Posterior cingulate gyrus (tissue), 11 donors: Measurements from ENCODE around the gene ATAT1.
"Not testable (repeated sequence)": the region's sequence is repeated elsewhere in the genome, so short reads cannot be mapped to it uniquely, and the experiment has no call there.

Experiments
- DNase-seq, 10 donors: peaks; one replicate each; pipeline versions ENCODE4 v3.0.0 to v3.0.0-alpha.2; 2020 to 2021; ENCODE audit warnings: mixed read lengths in 3 of 10
- intact Hi-C: fragments of 100-400 bp; cut with DNase I; formaldehyde crosslinking; loops from one replicate; pipeline ENCODE4 v1.15.1; 2023

ATAT1 gene

GRCh38 chr6:30626484-30627366, at the start of gene ATAT1:
TSS of gene ATAT1 (plus strand) at chr6:30626874.
- intact Hi-C loops, result no loop called here
- peak; percentile 89 to 99 (median 94) for DNase-seq

GRCh38 chr6:30578051-30578450, 48.6 kb upstream of the ATAT1 start:
- intact Hi-C loops, result no loop called here
- peak in 1 of 10 donors; percentile 14 for DNase-seq

GRCh38 chr6:30583921-30584320, 42.8 kb upstream of the ATAT1 start:
- peak in 1 of 10 donors; percentile 33 for DNase-seq
- intact Hi-C loops, result no loop called here

- peak in 1 of 10 donors; percentile 26 for DNase-seq
- intact Hi-C loops, result no loop called here
Observed at GRCh38 chr6:30589754-30590358, 36.8 kb upstream of the ATAT1 start.

GRCh38 chr6:30590509-30590908, 36.2 kb upstream of the ATAT1 start:
- DNase-seq, result peak in 1 of 10 donors; percentile 32
- intact Hi-C loops, result no loop called here

- peak in 1 of 10 donors; percentile 14 for DNase-seq
- intact Hi-C loops, result no loop called here
Observed at GRCh38 chr6:30591008-30591407, 35.7 kb upstream of the ATAT1 start.

GRCh38 chr6:30592287-30592686, 34.4 kb upstream of the ATAT1 start:
- intact Hi-C loops, result no loop called here
- peak in 1 of 10 donors; percentile 1 for DNase-seq

GRCh38 chr6:30597315-30598144, 29.1 kb upstream of the ATAT1 start:
- intact Hi-C loops, result not testable (repeated sequence)

GRCh38 chr6:30598912-30599624, 27.6 kb upstream of the ATAT1 start:
- peak in 1 of 10 donors; percentile 33 for DNase-seq
- intact Hi-C loops, result no loop called here

More at GRCh38 chr6:30597315-30598144, 29.1 kb upstream of the ATAT1 start:
- peak in 8 of 10 donors; percentile 37 to 91 (median 73) for DNase-seq

GRCh38 chr6:30599625-30600324, 26.9 kb upstream of the ATAT1 start:
- peak in 1 of 10 donors; percentile 32 for DNase-seq
- intact Hi-C loops, result no loop called here

GRCh38 chr6:30600451-30600961, 26.2 kb upstream of the ATAT1 start:
- peak in 1 of 10 donors; percentile 82 for DNase-seq
- intact Hi-C loops, result no loop called here

GRCh38 chr6:30601436-30601814, 25.2 kb upstream of the ATAT1 start:
- intact Hi-C loops, result no loop called here

GRCh38 chr6:30601815-30602641, 24.6 kb upstream of the ATAT1 start:
- intact Hi-C loops, result no loop called here

More at GRCh38 chr6:30601436-30601814, 25.2 kb upstream of the ATAT1 start:
- DNase-seq, result peak in 1 of 10 donors; percentile 66

GRCh38 chr6:30603961-30604360, 22.7 kb upstream of the ATAT1 start:
- DNase-seq, result peak in 1 of 10 donors; percentile 61
- intact Hi-C loops, result no loop called here

More at GRCh38 chr6:30601815-30602641, 24.6 kb upstream of the ATAT1 start:
- peak in 1 of 10 donors; percentile 82 for DNase-seq

GRCh38 chr6:30610065-30610464, 16.6 kb upstream of the ATAT1 start:
- intact Hi-C loops, result loop anchor here (5.0 kb wide), 1 partner anchor 38 kb away; the partner anchor contains the start of gene ABCF1

GRCh38 chr6:30611150-30611855, 15.4 kb upstream of the ATAT1 start:
- intact Hi-C loops, result loop anchor here (5.0 kb wide), 1 partner anchor 39 kb away; the partner anchor contains the start of gene ABCF1
- DNase-seq, result peak in 1 of 10 donors; percentile 35

More at GRCh38 chr6:30610065-30610464, 16.6 kb upstream of the ATAT1 start:
- no peak for DNase-seq

- intact Hi-C loops, result loop anchor here (5.0 kb wide), 1 partner anchor 40 kb away; the partner anchor contains the start of gene ABCF1
- no peak for DNase-seq
Observed at GRCh38 chr6:30611856-30612194, 14.8 kb upstream of the ATAT1 start.
